ENCODE results near the gene SDC1. TPM values are rescaled to one million over a fixed set of nuclear protein-coding genes. Genes with fewer than 3 reads are reported as not detected.

The SDC1 gene
- total and polyA plus RNA-seq, 4 donors: 0.66 to 5.4 (median 1.4) TPM

- 0% methylated on average over 45 to 66 of the region's 66 CpGs for WGBS, 2 donors
- Histone ChIP-seq H3K9me3 (ENCODE audit: control insufficient read depth, low read length) (no peaks in the 10 kb centered on the region), H3K4me1 (ENCODE audit: control insufficient read depth in 1 of 2, insufficient read depth in 2 of 2, low read length in 2 of 2) (no peaks in the 10 kb centered on the region), H3K4me3 (ENCODE audit: low read length in 2 of 2) (peak overlapping the region; percentile 51 to 59), H3K36me3 (ENCODE audit: control insufficient read depth in 1 of 2, insufficient read depth in 2 of 2, low read length in 1 of 2) (no peaks in the 10 kb centered on the region), H3K27me3 (ENCODE audit: control insufficient read depth in 1 of 2, insufficient read depth in 2 of 2, low read length in 1 of 2) (no peaks in the 10 kb centered on the region), H3K27ac (ENCODE audit: low read depth in 1 of 2, low read length in 2 of 2) (no peak overlapping the region)
- intact Hi-C loops (cut with DNase I): loop anchor here (5.0 kb wide), 1 partner anchor 86 kb away; no protein-coding TSS in a partner anchor
- DNase-seq (peak in 1 of 2 donors; percentile 84), ATAC-seq (ENCODE audit: low FRiP score) (peak; percentile 21)
Measured at GRCh38 chr2:20223407-20224163, 1.3 kb downstream of the SDC1 start.

- no peaks in the 10 kb centered on the region for H3K27me3 ChIP-seq (ENCODE audit: control insufficient read depth in 1 of 2, insufficient read depth in 2 of 2, low read length in 1 of 2)
- intact Hi-C loops (cut with DNase I): loop anchor here (5.0 kb wide), 1 partner anchor 86 kb away; no protein-coding TSS in a partner anchor
- DNase-seq: peak in 1 of 2 donors; percentile 66
Measured at GRCh38 chr2:20222769-20223406, 2.0 kb downstream of the SDC1 start.

GRCh38 chr2:20222014-20222768 lies 2.7 kb downstream of the SDC1 start:
- H3K27me3 ChIP-seq (ENCODE audit: control insufficient read depth in 1 of 2, insufficient read depth in 2 of 2, low read length in 1 of 2): no peaks in the 10 kb centered on the region
- H3K27ac ChIP-seq (ENCODE audit: low read depth in 1 of 2, low read length in 2 of 2): no peak overlapping the region
- ATAC-seq (ENCODE audit: low FRiP score): no peak
- DNase-seq: no peak
- no peaks in the 10 kb centered on the region for H3K4me1 ChIP-seq (ENCODE audit: control insufficient read depth in 1 of 2, insufficient read depth in 2 of 2, low read length in 2 of 2)
- intact Hi-C loops (cut with DNase I): loop anchor here (5.0 kb wide), 1 partner anchor 85 kb away; no protein-coding TSS in a partner anchor
- H3K4me3 ChIP-seq (ENCODE audit: low read length in 2 of 2): no peak overlapping the region
- H3K9me3 ChIP-seq (ENCODE audit: control insufficient read depth, low read length): no peaks in the 10 kb centered on the region
- 93 to 95% methylated on average over 1 of the region's 1 CpG for WGBS, 2 donors
- H3K36me3 ChIP-seq (ENCODE audit: control insufficient read depth in 1 of 2, insufficient read depth in 2 of 2, low read length in 1 of 2): no peaks in the 10 kb centered on the region

More at GRCh38 chr2:20222769-20223406, 2.0 kb downstream of the SDC1 start:
- 38 to 39% methylated on average over 21 of the region's 21 CpGs for WGBS, 2 donors
- H3K36me3 ChIP-seq (ENCODE audit: control insufficient read depth in 1 of 2, insufficient read depth in 2 of 2, low read length in 1 of 2): no peaks in the 10 kb centered on the region
- no peak overlapping the region for H3K27ac ChIP-seq (ENCODE audit: low read depth in 1 of 2, low read length in 2 of 2)
- no peaks in the 10 kb centered on the region for H3K4me1 ChIP-seq (ENCODE audit: control insufficient read depth in 1 of 2, insufficient read depth in 2 of 2, low read length in 2 of 2)
- no peak for ATAC-seq (ENCODE audit: low FRiP score)
- H3K9me3 ChIP-seq (ENCODE audit: control insufficient read depth, low read length): no peaks in the 10 kb centered on the region
- no peak overlapping the region for H3K4me3 ChIP-seq (ENCODE audit: low read length in 2 of 2)

GRCh38 chr2:20221555-20221973 lies 3.4 kb downstream of the SDC1 start:
- H3K27me3 ChIP-seq (ENCODE audit: control insufficient read depth in 1 of 2, insufficient read depth in 2 of 2, low read length in 1 of 2): no peaks in the 10 kb centered on the region
- DNase-seq (no peak), ATAC-seq (ENCODE audit: low FRiP score) (no peak)
- H3K9me3 ChIP-seq (ENCODE audit: control insufficient read depth, low read length): no peaks in the 10 kb centered on the region
- H3K36me3 ChIP-seq (ENCODE audit: control insufficient read depth in 1 of 2, insufficient read depth in 2 of 2, low read length in 1 of 2): no peaks in the 10 kb centered on the region
- no peak overlapping the region for H3K27ac ChIP-seq (ENCODE audit: low read depth in 1 of 2, low read length in 2 of 2)
- 49 to 53% methylated on average over 3 of the region's 3 CpGs for WGBS, 2 donors
- H3K4me1 ChIP-seq (ENCODE audit: control insufficient read depth in 1 of 2, insufficient read depth in 2 of 2, low read length in 2 of 2): no peaks in the 10 kb centered on the region
- no peak overlapping the region for H3K4me3 ChIP-seq (ENCODE audit: low read length in 2 of 2)
- intact Hi-C loops (cut with DNase I): loop anchor here (5.0 kb wide), 1 partner anchor 84 kb away; no protein-coding TSS in a partner anchor

- WGBS, 2 donors: 79 to 81% methylated on average over 3 of the region's 3 CpGs
- H3K4me1 ChIP-seq (ENCODE audit: control insufficient read depth in 1 of 2, insufficient read depth in 2 of 2, low read length in 2 of 2): no peaks in the 10 kb centered on the region
- H3K27ac ChIP-seq (ENCODE audit: low read depth in 1 of 2, low read length in 2 of 2): no peak overlapping the region
- H3K27me3 ChIP-seq (ENCODE audit: control insufficient read depth in 1 of 2, insufficient read depth in 2 of 2, low read length in 1 of 2): no peaks in the 10 kb centered on the region
- H3K9me3 ChIP-seq (ENCODE audit: control insufficient read depth, low read length): no peaks in the 10 kb centered on the region
- ATAC-seq (ENCODE audit: low FRiP score): no peak
- no peaks in the 10 kb centered on the region for H3K36me3 ChIP-seq (ENCODE audit: control insufficient read depth in 1 of 2, insufficient read depth in 2 of 2, low read length in 1 of 2)
- intact Hi-C loops (cut with DNase I): loop anchor here (5.0 kb wide), 1 partner anchor 84 kb away; no protein-coding TSS in a partner anchor
- peak in 1 of 2 donors; percentile 3 for DNase-seq
- no peak overlapping the region for H3K4me3 ChIP-seq (ENCODE audit: low read length in 2 of 2)
Measured at GRCh38 chr2:20220806-20221554, 4.0 kb downstream of the SDC1 start.

- ATAC-seq (ENCODE audit: low FRiP score) (no peak), DNase-seq (peak in 1 of 2 donors; percentile 55)
- Histone ChIP-seq H3K27me3 (ENCODE audit: control insufficient read depth in 1 of 2, insufficient read depth in 2 of 2, low read length in 1 of 2) (no peaks in the 10 kb centered on the region), H3K27ac (ENCODE audit: low read depth in 1 of 2, low read length in 2 of 2) (no peak overlapping the region), H3K4me1 (ENCODE audit: control insufficient read depth in 1 of 2, insufficient read depth in 2 of 2, low read length in 2 of 2) (no peaks in the 10 kb centered on the region), H3K4me3 (ENCODE audit: low read length in 2 of 2) (no peak overlapping the region), H3K36me3 (ENCODE audit: control insufficient read depth in 1 of 2, insufficient read depth in 2 of 2, low read length in 1 of 2) (no peaks in the 10 kb centered on the region), H3K9me3 (ENCODE audit: control insufficient read depth, low read length) (no peaks in the 10 kb centered on the region)
- intact Hi-C loops (cut with DNase I): loop anchor here (5.0 kb wide), 1 partner anchor 83 kb away; no protein-coding TSS in a partner anchor
- 96 to 98% methylated on average over 13 of the region's 13 CpGs for WGBS, 2 donors
Measured at GRCh38 chr2:20219763-20220380, 5.1 kb downstream of the SDC1 start.

- no peaks in the 10 kb centered on the region for H3K27me3 ChIP-seq (ENCODE audit: control insufficient read depth in 1 of 2, insufficient read depth in 2 of 2, low read length in 1 of 2)
- H3K27ac ChIP-seq (ENCODE audit: low read depth in 1 of 2, low read length in 2 of 2): no peak overlapping the region
- no peaks in the 10 kb centered on the region for H3K36me3 ChIP-seq (ENCODE audit: control insufficient read depth in 1 of 2, insufficient read depth in 2 of 2, low read length in 1 of 2)
- no peaks in the 10 kb centered on the region for H3K4me1 ChIP-seq (ENCODE audit: control insufficient read depth in 1 of 2, insufficient read depth in 2 of 2, low read length in 2 of 2)
- no peaks in the 10 kb centered on the region for H3K9me3 ChIP-seq (ENCODE audit: control insufficient read depth, low read length)
- DNase-seq (peak in 1 of 2 donors; percentile 47), ATAC-seq (ENCODE audit: low FRiP score) (no peak)
- 95 to 96% methylated on average over 18 to 20 of the region's 20 CpGs for WGBS, 2 donors
- intact Hi-C loops (cut with DNase I): no loop called here
- no peak overlapping the region for H3K4me3 ChIP-seq (ENCODE audit: low read length in 2 of 2)
Measured at GRCh38 chr2:20218331-20219320, 6.3 kb downstream of the SDC1 start.

All from aorta (tissue), 5 donors.